ENCODE data around the gene ARRDC3.

The ARRDC3 gene

DNA sequence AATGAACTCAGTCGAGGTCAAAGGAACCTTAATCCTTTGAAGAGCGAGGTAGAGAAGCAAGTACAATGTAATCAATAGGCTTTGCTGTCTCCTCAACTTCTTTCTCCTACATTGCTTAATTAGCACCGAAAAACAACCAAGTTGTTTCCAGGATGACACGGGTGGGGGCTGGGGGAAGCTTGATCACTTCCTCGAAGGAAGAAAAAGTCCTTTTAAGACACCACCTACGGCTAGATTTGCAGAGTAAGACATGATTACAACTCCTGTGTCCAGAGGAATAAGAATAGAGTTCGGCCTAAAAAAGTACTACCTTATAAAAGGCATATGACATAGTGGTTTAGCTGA, 811 bp upstream of the ARRDC3 start:
- no peak for DNase-seq

DNA sequence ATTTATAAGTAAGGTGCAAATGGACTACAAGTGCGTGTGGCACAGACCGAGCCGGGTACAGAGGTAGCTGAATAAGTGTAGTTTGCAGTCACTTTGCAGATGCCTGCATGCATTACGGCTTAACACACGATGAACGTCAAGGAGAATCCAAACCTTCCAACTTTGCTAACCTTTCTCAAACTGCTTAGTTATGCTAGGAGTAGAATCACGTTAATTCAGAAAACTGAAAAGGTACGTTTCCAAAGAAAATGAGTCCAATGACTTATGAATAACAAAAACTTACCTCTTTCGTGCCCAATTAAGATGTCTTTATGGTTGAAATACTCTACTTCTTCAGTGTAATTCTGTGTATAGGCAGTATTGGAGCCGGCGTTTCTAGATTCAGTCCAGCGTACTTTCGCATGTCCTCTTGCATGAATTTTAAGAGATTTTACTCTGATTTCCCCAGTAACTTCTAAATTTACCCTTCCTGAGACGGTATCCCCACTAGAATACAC, 539 bp downstream of the ARRDC3 start:
- DNase-seq = peak; percentile 28

DNA sequence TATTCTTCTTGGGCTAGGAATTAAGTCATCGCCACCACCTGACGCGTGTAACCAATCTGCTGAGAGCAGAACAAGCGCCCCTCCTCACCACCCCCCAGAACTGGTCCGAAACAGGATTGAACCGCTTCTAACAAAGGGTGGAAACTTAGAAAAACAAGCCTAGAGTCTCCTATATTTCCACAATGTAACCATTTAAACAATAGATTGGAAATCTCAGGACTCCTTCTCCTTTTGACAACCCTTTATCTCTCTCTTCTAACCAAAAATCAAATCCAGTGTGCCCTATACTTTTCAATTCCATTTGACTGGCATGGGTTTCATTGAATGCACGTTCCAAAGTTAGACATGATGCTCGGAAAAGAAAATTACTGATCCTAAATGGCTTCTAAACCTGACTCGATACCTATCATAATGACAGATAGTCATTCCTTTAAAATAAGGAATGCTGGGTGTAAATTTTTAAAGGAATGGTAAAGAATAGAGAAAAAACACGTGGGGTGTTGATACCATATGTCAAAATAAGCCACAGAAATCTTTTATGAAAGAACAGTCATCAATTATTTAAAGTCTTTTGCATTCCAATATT, 1.2 kb downstream of the ARRDC3 start:
- peak; percentile 70 for DNase-seq

DNA sequence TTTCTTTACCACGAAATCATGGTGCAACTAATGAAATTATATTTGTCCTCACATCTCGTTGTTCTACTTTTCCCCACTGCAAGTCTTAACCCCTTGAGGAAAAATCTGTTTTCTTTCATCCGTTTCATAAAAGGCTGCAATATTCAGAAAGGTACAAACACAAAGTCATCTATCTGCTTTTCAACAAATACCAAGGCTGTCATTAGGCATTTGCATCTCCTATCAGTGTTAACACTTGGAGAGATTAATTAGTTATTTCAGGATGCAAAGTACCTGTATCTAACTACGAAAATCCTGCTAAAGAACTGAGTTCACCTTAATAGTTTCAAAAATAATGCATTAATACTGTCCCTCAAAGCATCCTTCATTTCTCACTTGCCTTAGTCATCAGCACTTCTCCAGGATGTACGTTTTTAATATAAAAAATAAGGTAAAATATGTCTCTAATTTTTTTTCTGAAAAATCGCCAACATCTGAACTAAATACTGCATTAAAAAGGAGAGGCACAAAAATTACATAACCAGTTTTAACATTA, 1.8 kb downstream of the ARRDC3 start:
- DNase-seq = no peak

DNA sequence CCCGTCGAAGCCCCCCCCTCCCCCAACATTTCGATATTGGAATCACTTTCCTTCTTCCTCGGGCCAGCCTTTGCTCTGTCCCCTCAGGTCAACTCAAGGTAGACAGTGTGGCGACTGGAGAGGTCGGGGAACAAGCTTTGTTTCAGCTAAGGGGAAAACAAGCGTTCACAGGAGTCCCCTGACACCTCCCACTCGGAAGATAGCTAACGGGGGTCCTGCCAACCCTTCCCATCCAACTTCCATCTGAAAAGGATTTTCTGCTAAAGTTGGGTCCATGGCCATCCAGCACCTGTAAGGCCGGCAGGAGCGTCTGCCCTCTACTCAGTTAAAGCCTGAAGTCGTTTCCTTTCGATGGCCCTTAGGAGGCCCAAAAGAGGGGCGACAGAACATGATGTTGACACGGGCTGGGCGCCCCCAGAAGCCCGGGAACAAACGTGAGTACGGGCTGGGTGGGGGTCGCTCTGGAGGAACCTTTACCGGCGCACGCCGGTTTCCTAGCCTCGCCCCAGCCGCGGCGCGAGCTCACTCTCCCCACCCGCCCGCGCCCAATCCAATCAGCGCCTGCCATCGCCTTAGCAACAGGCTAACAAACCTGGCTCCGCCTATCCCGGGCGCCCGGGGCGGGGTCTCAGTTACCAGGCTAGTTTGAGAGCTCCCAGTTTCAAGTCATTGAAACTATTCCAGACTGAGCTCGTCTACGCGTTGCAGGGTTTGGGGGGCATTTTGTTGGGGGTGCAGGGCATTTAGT, 2.5 kb downstream of the ARRDC3 start:
- DNase-seq = peak; percentile 98

DNA sequence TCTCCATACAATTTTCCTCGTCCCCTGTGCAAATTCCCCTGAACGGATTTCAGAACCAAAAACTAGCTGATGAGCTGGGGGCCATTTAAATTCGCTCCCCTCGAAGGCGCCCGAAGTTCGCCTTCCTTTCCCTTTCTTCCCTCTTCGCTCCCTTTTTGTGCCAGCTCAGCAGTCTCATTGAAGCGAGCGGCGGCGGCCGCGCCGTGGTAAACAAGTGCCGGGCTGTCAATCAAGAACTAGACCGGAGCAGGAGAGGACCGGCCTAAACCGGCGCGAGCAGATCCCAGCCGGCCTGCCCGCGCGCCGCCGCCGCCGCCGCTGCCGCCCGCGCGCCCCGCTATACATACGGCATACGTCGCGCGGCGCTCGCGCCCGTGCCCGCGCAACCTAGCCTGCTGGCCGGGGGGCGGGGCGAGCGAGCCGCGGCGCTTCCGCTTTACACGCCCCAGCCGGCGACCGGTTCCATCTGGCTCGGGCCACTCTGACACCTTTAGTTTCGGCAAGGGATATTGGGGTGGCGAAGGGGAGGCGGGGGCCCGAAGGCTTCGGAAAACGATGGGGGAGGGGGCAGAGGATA, 3.1 kb downstream of the ARRDC3 start:
- DNase-seq = peak; percentile 95

DNA sequence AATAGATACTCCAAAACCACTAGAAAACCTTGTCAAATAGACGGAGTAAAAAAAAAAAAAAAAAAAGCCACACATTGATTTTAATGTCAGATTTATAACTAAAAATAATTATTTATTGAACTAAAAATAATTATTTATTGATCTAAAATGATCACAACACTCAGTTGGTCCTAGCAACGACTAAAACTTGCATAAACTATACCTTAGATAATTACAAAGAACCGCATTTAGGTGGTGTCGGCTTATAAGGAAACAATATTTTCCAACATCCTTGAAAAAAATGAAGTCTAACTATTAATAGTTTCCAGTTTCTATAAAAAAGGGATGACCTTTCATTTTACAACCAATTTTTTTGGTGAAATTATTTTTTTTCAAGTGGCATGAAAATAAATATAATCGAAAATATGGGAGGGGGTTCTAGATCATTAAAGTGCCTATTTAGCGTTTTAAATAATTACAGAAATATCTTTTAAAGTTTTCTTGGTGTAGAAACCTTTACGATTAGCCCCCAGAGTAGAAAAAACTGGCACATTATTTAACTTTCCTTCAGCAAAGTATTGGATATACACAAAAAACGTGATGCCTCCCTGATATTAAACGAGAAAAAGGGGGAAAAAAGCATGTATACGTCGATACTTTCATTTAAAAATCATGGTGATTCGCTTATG, 3.7 kb downstream of the ARRDC3 start:
- DNase-seq = no peak

DNA sequence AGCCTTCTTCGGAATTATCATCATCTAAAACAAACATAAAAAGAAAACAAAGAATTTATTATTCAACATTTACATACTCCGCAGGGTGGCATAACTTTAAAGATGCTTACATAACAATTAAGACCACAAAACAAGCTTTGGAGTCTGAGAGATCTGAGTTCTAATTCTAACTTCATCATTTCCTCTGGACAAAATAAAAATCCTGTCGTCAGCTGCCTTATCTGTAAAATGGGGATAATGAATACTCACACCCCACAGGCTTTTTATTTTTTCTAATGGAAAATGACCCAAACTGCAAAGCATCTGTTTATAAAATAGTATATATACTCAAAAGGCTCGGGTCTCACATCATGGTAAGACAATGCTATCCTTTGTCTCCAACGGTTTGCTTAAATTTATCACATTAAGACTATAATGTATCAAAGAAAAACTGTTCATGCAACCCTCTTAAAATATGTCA, 4.3 kb downstream of the ARRDC3 start:
- DNase-seq = no peak

DNA sequence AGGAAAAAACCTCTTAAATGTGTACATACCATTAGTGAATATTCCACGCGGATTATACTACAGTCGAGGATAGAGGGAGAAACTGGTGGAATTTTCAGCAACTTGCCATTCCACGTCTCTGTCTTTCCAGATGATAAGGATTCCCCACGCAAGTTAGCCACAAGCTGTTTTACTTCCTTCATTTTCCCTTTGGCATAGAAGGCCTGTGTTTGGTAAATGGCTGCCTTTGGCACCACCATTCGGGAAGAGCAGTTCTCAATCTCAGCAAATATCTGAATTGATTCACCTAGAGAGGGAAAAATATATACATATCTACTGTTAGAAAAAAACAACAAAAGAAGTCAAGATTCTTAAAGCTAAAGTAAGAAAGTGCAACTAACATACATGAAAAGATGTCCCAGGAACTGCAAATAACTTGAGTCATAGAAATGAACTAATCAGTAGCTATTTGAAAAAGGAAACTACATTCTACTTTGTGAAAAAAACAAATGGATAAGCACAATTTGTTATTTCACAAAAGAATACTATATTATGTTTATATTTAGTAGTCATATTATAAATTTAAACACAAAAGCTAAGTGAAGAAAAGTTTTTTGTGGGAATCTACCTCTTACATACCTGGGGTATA, 8.1 kb downstream of the ARRDC3 start:
- DNase-seq = no peak

DNA sequence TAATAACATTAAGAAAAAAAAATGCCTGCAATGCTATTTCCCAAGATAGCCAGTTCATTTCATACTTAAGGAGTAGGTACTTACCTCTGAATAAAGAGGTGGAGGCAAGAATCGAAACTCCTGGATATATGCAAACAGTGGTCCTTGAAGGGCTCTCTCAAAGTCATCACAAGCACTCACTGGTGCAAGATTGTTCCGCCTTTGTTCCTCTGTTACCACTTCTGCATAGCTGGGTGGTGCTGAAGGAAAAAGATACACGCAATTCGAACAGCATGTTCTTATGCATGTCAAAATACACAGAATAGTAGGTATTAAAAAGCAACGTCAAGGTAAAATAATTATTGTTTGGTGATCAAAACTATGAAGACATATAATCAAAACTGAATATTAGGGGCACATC, 9.5 kb downstream of the ARRDC3 start:
- DNase-seq = no peak

DNA sequence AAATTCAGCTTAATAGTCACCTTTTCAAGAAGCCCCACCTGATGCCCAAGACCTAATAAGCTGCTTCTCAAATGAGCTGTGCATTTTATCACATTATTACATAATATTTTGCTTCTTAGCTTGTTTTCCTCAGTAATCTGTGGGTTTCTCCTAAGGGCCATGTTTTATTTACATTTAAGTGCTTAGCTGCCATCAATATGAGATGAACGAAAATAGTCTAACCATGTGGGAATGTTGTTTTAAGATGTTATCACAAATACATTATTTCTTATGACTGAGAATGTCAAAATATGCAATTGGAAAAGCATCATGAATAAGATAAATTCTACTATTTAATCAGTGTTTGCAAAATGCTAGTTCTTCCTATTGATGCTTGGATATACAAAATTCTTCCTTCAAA, 10.1 kb downstream of the ARRDC3 start:
- no peak for DNase-seq

DNA sequence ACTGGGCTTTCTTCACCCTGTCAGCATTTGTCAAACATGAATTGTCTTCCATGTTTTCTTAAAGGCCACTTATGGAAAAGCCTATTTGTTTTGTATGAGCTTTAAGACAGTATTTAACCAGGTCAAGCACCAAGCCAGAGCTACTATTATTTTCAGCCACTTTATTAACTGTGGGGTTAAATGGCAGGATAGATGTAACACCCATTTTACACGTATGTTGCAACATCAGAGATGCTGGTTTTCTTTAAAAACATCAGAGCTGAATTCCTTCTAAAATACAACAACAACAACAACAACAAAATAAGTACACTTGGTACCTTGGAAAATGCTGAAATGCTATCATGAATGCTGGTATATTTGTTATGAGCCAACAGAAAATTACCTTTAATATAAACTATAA, 13.6 kb downstream of the ARRDC3 start:
- DNase-seq = no peak

DNA sequence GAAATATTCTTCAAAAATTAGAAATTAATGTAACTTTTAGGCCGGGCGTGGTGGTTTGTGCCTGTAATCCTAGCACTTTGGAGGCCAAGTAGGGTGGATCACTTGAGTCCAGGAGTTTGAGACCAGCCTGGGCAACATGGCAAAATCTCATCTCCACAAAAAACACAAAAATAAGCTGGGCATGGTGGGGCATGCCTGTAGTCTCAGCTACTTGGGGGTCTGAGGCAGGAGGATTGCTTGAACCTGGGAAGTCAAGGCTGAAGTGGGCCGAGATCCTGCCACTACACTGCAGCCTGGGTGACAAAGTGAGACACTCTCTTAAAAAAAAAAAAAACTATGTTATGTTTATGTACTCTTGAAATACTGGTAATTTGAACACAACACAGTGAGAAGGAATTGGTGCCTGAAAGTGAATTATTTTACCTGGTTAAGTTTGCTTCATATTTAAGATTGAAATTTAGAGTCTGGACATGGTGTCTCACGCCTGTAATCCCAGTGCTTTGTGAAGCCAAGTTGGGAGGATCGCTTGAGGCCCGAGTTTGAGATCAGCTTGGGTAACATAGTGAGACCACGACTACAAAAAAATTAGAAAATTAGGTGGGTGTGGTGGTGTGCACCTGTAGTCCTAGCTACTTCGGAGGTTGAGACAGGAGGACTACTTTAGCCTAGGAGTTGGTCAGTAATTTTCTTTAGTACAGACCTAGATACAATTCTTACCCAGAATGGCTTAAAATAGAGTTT, 15.0 kb downstream of the ARRDC3 start:
- DNase-seq = no peak

DNA sequence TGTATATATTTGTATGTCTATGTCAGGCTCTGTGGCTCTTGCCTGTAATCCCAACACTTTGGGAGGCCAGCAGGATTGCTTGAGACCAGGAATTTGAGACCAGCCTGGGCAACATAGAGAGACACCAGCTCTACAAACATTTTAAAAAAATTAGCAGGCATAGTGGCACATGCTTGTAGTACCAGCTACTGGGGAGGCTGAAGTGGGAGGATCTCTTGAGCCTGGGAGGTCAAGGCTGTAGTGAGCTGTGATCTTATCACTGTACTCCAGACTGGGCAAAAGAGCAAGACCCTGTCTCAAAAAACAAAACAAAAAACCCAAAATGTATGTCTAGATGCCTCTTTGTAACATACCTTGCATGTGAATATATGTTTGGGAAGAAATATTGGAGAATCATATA, 15.8 kb downstream of the ARRDC3 start:
- DNase-seq = no peak

DNA sequence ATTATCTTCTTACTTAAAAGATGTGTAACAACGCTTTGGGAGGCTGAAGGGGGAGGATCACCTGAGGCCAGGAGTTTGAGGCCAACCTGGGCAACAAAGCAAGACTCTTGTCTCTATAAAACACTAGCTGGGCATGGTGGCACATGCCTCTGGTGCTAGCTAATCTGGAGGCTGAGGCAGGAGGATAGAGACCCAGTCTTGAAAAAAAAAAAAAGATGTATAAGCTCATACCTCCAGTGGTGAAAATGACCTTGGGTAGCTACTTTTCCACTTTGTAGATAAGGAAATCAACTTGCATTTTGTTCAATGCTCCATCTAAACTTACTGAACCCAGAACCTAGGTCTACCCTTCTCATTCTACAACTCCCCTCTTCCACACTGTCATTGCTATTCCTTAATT, 16.6 kb downstream of the ARRDC3 start:
- no peak for DNase-seq

DNA sequence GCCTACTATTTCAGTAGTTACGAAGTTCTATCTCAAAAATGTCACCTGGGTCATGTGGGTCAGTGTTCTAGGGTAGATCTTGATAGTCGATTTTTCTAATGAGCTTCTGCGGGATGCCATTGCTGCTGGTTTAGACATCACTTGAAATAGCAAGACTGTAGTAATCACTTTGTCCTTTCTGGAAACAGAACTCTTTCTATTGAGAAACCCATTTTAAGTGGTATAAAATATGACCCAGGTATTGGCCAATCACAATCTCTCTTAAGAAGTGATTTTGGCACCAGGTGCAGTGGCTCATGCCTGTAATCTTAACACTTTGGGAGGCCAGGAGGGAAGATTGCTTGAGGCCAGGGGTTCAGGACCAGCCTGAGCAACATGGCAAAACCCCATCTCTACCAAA, 17.6 kb downstream of the ARRDC3 start:
- DNase-seq = no peak

DNA sequence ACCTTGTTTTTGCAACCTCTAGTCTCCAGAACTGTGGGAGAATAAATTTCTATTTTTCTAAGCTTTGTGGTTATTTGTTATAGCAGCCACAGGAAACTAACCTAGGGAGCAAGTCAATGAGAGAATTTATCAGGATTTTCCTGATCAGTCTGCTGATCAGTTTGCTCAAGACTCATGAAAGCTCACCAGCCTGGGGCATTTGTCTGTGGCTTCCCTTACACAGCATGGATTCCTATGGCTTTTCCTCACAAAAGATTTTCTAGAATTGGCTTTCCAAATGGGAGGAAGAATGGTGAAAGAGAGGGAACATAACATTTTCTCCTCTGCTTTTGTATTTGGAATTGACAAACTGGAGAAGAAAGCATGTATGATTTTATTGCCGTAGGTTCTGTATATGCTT, 20.2 kb downstream of the ARRDC3 start:
- no peak for DNase-seq

DNA sequence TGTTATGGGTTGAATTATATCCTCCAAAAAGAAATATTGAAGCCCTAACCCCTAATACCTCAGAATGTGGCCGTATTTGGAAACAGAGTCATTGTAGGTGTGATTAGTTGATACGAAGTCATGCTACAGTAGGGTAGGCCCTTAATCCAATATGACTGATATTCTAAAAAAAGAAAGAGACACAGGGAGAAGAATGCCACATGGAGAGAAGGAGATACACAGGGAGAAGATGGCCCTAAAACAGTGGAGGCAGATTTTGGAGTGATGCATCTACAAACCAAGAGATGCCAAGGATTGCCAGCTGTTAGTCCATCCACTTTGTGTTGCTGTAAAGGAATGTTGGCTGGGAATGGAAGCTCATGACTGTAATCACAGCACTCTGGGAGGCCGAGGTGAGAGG, 21.3 kb downstream of the ARRDC3 start:
- DNase-seq = no peak

DNA sequence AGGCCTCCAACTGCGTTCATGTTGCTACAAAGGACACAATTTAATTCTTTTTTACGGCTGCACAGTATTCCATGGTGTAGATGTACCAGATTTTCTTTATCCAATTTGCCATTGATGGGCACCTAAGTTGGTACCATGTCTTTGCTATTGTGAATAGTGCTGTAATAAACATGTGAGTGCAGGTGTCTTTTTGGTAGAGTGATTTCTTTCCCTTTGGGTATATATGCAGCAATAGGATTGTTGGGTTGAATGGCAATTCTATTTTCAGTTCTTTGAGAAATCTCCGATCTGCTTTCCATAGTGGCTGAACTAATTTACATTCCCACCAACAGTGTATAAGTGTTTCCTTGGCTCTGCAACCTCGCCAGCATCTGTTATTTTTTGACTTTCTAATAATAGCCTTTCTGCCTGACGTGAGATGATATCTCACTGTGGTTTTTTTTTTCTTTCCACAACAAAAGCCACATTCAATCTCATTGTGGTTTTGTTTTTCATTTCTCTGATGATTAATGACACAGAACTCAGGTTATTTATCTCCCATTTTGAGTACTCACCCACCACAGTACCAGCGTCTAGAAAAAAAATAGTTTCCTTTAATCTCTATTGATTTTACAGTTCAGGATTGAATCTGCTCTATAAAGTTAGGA, 21.9 kb downstream of the ARRDC3 start:
- DNase-seq = no peak

DNA sequence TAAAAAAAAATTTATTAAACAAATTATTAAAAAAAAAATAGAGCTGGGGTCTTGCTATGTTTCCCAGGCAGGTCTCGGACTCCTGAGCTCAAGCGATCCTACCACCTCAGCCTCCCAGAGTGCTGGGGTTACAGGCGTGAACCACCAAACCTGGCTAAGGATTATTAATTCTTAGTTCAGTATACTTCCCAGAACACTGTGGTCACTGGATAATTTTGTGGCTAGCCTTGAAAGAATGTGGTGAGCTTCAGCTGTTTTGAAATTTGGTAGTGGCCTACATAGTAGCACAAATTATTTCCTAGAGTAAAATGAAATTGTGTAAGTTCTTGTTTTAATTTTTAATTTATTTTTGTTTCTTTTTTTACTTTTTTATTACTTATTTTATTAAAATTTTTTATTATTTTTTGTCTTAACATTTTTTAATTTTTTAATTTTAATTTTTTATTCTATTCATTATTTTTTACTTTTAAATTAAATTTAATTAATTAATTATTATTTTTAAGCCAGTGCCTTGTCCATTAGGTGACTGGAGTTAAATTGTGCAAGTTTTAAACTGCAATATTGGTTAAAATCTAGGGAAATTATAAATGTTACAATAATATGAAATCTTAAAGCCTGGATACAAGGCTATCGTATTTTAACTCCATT, 23.0 kb downstream of the ARRDC3 start:
- DNase-seq = no peak

DNA sequence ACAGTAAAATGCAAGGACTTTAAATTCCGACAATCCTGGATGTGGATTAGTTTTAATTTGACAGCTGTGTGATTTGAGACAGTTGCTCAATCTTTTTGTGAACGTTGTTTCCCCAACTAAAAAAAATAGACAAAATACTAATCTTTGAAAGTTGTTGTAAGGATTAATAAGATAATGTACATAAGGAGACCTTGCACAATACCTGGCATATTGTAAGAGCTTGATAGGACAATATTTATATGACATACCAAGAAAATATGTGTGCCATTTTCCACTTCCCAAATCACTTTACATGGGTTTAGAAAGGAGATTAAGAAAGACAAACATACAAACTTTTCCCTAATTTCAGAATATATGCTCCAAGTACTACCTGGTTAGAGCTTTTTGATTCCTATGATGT, 25.3 kb downstream of the ARRDC3 start:
- DNase-seq = no peak

Measured in activated effector memory CD4-positive, alpha-beta T cell treated with Interleukin-2 at 50 U/mL for 16 hours (primary cell).